NOMO-1 treated with DMSO at 0.1 percent for 48 hours (cell line): ENCODE data around the gene AKAP13.

Experiments used
- DNase-seq: peaks from one replicate; lab custom pipeline; 2025; ENCODE audit not compliant: unreplicated experiment; lab: John Stamatoyannopoulos, UW

Gene AKAP13

GRCh38 chr15:85496551-85497171 lies 116.3 kb downstream of the AKAP13 start:
- no peak for DNase-seq

GRCh38 chr15:85497172-85497569 lies 116.8 kb downstream of the AKAP13 start:
- DNase-seq: no peak

- no peak for DNase-seq
Measured at GRCh38 chr15:85498471-85498870, 118.1 kb downstream of the AKAP13 start.

GRCh38 chr15:85499371-85499887 lies 119.0 kb downstream of the AKAP13 start:
- no peak for DNase-seq

GRCh38 chr15:85500060-85500708 lies 119.8 kb downstream of the AKAP13 start:
- no peak for DNase-seq

- DNase-seq: no peak
Measured at GRCh38 chr15:85500729-85501128, 120.3 kb downstream of the AKAP13 start.

GRCh38 chr15:85501574-85501973 lies 121.2 kb downstream of the AKAP13 start:
- DNase-seq: no peak

GRCh38 chr15:85503151-85503799 lies 122.9 kb downstream of the AKAP13 start:
- no peak for DNase-seq

GRCh38 chr15:85504749-85505676 lies 124.6 kb downstream of the AKAP13 start:
- DNase-seq: peak; percentile 46

GRCh38 chr15:85507114-85507513 lies 126.7 kb downstream of the AKAP13 start:
- DNase-seq: no peak

- no peak for DNase-seq
Measured at GRCh38 chr15:85509973-85510372, 129.6 kb downstream of the AKAP13 start.

- DNase-seq: no peak
Measured at GRCh38 chr15:85514413-85514812, 134.0 kb downstream of the AKAP13 start.

- no peak for DNase-seq
Measured at GRCh38 chr15:85515212-85515611, 134.8 kb downstream of the AKAP13 start.

GRCh38 chr15:85517086-85517485 lies 136.7 kb downstream of the AKAP13 start:
- no peak for DNase-seq

- DNase-seq: no peak
Measured at GRCh38 chr15:85518979-85519761, 138.8 kb downstream of the AKAP13 start.

GRCh38 chr15:85520650-85521049 lies 140.2 kb downstream of the AKAP13 start:
- no peak for DNase-seq

- no peak for DNase-seq
Measured at GRCh38 chr15:85523530-85523929, 143.1 kb downstream of the AKAP13 start.

GRCh38 chr15:85525755-85526154 lies 145.4 kb downstream of the AKAP13 start:
- no peak for DNase-seq

- no peak for DNase-seq
Measured at GRCh38 chr15:85527895-85528294, 147.5 kb downstream of the AKAP13 start.

GRCh38 chr15:85530079-85530478 lies 149.7 kb downstream of the AKAP13 start:
- no peak for DNase-seq
